ENCODE results near the gene TC2N. TPM values are rescaled to one million over a fixed set of nuclear protein-coding genes. Genes with fewer than 3 reads are reported as not detected.
"Not testable (repeated sequence)": the region's sequence is repeated elsewhere in the genome, so short reads cannot be mapped to it uniquely, and the experiment has no call there.

The TC2N gene
- polyA plus RNA-seq, 1 donor: 3.1 TPM

DNA sequence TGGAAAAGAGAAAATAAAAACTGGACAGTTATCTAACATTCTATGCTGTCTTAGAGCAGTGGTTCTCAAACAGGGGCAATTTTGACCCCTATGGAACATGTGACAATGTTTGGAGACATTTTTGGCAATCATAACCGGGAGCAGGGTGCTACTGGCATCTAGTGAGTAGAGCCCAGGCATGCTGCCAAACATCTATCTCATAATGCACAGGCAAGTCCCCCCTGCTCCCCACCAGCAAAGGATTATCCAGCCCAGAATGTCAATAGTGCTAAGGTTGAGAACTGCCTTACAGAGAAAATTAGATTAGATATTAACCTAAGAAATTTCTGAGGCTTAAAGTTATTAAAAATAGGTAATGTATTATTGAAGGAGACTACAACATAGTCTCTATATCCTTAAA, 112.5 kb downstream of the TC2N start:
- no peak for DNase-seq (ENCODE audit: low read depth)

DNA sequence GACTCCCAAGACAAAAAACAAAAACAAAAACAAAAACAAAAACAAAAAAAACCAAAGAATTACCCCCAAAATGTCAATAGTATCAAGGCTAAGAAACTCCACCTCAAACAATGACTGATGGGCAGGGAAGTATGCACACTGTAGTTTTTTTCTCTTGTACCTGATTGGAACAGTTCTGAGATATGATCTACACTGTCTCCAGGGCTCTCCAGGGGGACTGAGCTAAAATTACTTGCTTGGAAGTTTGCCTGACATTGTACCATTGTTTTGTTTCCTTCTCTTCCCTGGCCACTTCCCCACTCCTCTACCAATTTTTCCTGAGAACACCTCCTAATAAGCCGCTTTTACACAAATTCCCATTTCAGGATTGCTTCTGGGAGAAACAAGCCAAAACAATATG, 113.2 kb downstream of the TC2N start:
- no peak for DNase-seq (ENCODE audit: low read depth)

DNA sequence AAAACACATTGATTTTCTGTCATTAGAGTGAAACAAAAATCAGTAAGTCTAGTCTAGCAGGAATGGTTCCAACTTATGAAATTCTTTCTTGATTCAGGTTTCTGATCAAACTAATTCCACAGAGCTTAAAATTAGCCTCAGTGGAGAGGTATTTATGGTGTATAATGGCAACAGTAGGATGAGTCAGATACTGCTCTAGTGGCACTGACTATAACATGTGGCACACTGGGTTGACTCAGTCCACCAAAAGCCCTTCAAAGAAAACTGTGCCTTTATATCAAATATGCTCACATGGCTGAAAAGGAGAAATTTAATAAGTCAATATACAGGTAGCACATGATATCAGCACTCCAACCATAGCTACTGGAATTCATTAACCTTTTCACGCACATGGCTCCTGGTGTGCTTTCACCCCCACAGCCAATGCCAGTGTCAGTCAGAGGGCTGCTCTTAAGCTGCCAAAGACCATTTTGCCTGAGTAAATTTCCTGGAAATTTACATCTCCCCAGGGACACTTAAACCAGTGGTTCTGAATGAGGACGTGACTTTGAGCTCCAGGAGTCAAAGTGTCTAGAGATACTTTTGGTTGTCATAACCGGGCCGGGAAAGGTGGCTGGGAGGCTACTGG, 113.7 kb downstream of the TC2N start:
- no peak for DNase-seq (ENCODE audit: low read depth)

DNA sequence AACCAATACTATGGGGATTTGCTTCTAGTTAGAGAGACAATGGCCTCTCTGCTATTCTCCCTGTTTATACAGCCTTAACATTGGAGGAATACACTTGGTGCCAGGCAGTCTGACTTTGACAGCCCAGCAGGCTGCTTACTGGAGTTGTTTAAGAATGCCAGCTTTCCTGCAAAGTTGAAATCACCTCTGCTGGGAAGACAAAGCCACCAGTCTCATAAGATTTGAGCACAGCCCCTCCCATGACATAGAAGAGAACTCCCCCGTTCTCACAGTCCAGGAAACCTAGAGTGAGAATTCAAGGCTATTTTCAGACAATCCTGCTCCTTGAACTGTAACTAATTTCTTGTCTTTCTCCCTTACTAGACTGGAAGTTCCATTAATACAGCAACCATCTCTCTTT, 114.4 kb downstream of the TC2N start:
- no peak for DNase-seq (ENCODE audit: low read depth)

DNA sequence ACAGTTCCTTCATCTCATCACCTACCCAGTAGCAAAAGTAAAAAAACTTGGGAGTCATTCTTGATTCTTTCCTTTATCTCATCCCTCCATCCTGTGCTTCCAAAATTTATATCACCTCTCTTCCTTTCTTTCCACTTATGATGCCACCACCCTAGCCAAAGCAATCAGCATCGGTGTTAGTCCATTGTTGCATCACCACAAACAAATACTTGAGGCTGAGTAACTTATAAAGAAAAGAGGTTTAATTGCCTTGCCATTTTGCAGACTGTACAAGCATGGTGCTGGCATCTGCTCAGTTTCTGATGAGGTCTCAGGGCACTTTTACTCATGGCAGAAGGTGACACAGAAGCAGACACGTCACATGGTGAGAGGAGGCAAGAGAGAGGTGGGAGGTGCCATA, 115.6 kb downstream of the TC2N start:
- no peak for DNase-seq (ENCODE audit: low read depth)

DNA sequence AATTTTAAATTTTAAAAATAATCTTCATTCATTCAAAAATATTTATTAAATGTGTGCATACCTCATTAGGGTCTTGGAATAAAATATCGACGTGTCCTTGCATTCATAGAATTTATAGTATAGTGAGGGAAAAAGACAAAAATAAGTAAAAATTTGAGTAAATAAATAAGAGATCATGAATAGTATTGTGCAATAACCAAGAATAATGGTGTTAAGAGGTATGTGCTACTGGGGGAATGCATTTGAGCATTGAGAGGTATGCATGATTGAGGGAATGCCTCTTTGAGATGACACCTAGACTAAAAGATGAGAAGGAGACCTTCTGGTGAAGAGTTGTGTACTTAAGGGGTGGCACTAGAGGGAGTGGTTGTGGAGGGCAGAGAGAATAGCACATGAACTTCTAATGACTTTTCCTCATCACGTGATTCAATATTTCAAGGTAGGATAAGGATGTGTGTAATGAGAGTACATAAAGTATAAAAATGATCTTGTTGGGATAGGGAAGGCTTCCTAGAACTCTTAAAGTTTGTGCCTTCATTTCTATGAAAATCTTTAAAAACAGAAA, 116.6 kb downstream of the TC2N start:
- no peak for DNase-seq (ENCODE audit: low read depth)

DNA sequence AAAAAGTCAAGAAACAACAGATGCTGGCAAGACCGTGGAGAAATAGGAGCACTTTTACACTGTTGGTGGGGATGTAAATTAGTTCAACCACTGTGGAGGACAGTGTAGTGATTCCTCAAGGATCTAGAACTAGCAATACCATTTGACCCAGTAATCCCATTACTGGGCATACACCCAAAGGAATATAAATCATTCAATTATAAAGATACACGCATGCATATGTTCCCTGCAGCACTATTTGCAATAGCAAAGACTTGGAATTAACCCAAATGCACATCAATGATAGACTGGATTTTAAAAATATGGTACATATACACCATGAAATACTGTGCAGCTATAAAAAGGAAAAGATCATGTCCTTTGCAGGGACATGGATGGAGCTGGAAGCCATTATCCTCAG, 117.5 kb downstream of the TC2N start:
- no peak for DNase-seq (ENCODE audit: low read depth)

DNA sequence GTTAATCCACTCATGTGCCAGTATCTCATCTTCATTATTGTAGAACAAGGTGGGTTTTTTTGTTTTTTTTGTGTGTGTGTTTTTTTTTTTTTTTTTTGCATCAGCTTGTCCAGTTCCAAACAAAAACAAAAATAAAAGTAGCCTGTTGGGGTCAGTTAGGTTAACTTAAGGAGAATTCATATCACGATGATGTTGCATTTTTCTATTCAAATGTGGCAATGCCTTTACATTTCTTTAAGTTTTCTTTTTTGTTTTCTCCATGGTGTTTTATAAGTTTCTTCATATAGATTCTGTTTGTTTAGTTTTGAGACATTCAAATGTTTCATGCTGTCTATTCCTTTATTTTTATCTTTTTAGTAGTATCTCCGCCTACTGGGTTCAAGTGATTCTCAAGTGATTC, 119.3 kb downstream of the TC2N start:
- no peak for DNase-seq (ENCODE audit: low read depth)

DNA sequence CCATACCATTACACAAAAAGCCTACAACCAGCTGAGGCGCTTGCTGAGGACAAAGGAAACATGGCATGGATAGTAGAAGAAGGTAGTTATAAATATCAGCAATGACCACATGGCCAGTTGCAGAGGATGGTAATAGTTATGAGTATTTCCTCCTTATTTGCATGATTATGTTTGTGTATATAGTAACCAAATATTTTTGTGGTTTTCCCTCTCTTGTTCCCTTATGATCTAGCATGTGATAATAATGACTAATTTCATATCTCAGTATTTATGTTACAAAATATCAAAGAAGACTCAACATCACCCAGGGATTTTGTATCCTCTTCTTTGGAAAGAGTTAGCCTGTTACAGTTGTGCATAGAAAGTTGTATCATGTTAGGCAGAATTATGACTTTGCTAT, 122.0 kb downstream of the TC2N start:
- no peak for DNase-seq (ENCODE audit: low read depth)

DNA sequence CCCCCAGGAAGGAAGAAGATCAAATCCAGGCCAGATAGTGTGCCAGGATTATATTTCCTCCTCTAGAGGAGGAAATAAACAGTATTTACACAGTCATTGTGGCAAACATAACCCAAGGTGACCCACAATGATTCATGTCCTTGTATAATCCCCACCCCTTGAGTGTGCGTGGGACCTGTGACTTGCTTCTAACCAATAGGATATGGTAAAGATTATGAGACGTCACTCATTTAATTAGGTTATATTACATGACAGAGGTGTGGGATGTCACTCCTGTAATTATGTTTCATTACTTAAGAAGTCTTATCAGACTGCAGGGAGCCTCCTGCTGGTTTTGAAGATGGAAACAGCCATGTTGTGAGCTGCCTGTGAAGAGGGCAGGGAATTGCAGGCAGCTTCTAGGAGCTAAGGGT, 123.3 kb downstream of the TC2N start:
- no peak for DNase-seq (ENCODE audit: low read depth)

DNA sequence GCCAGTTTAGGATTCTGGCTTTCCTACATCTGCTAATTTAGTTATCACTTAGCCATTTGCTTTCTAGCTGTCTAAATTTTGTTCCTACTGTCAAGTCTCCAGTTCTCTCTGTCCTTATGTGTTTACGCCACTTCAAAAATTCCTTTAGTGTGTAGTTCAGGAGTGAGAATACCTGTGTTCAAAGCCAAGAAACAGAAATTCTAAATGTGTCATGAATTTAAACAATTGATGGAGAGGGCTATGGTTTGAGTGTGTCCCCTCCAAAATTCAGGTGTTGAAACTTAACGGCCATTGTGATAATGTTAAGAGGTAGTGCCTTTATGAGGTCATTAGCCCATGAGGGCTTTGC, 124.1 kb downstream of the TC2N start:
- DNase-seq (ENCODE audit: low read depth): no peak

DNA sequence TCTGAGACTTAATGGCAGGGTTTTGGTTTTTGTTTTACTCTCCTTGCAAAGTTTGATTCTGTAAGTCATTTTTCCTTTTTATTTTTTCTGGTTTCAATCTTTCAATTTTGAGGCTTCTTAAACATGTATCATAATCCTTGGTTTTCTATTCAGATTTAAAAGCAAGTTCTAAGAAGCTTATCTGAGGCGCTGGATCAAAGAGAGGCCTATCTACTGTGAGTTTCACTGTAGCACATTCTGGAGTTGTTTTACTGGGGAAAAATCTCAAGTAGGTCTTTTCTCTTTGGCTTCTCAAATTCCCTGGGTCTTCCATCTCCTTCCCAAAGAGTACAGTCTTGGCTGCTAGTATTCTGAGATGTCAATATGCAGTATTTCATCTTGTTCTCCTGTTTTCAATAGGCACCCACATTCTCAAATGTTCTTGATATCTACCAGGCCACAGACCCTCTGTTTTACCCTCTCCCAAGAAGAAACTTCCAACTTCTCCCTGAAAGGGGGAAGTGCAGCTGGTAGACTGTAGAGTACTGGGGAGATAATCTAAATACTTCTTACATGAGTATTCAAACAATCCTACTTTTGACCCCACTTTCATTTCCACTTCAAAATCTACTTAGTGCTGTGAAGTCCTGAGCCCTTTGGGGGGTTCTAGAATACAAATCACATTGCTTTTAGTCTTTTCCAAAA, 124.6 kb downstream of the TC2N start:
- DNase-seq (ENCODE audit: low read depth): no peak

DNA sequence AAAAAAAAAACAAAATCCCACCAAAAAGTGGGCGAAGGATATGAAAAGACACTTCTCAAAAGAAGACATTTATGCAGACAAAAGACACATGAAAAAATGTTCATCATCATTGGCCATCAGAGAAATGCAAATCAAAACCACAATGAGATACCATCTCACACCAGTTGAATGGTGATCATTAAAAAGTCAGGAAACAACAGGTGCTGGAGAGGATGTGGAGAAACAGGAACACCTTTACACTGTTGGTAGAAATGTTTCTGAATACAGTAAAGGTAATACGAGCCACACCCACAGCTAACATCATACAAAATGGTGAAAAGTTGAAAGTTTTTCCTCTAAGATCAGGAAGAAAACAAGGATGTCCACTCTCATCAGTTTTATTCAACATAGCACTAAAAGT, 127.5 kb downstream of the TC2N start:
- not testable (repeated sequence) for DNase-seq (ENCODE audit: low read depth)

DNA sequence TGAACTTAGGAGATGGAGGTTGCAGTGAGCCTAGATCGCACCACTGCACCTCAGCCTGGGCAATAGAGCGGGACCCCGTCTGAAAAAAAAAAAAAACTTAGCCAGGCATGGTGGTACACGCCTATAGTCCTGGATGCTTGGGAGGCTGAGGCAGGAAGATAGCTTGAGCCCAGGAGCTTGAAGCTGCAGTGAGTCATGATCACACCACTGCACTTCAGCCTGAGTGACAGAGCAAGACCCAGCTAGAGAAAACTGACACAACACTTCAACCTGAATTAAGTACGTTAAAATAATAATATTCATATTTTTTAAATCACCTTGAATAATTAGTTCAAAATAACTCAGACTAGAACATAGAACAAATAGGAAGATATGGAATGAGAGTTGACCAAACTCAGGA, 129.7 kb downstream of the TC2N start:
- DNase-seq (ENCODE audit: low read depth): no peak

DNA sequence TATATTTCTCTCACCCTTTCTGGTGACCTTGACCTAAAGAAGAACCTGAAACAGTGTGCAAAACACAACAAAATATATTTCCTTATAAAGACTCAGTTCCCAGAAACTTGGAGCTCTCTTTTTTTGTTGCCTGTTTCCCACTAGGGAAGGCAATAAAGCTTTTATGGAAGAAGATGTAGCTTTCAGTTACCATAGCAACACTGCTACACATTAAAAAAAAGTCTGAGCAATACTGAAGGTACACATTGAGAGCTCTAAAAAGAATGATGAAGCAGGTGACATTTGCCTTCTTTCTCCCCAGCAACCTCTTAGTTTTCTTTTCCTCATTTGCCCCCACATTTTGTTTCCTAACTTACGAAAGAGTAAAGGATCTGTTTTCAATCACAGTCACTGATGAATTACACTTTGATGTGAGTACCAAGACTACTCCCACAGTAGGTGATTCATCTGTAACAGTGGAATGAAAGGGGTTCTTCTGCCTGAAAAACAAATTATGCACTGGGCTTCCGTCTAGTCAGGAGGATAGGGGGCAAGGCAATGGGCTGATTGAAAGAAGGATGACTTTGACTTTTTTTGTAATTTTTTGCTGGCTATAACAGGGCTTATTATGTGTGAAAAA, 134.4 kb downstream of the TC2N start:
- DNase-seq (ENCODE audit: low read depth): no peak

DNA sequence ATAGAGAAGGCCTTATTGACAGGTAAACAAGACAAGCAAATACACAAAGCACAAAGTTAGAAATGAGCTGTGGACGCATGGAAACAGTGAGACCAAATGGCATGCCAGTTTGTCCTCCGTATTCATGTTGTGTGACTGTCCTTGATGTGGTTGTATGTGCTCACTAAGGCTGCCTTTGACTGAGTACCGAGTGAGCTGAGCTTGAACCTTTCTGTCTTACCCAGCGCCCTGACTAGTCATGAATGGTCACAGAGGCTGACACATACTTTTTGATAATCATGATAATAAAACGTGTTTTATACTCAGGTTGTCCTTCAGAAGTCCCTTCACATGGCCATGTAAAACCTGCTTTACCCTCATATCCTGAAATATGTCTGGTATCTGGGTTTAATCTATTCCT, 134.9 kb downstream of the TC2N start:
- DNase-seq (ENCODE audit: low read depth): no peak

DNA sequence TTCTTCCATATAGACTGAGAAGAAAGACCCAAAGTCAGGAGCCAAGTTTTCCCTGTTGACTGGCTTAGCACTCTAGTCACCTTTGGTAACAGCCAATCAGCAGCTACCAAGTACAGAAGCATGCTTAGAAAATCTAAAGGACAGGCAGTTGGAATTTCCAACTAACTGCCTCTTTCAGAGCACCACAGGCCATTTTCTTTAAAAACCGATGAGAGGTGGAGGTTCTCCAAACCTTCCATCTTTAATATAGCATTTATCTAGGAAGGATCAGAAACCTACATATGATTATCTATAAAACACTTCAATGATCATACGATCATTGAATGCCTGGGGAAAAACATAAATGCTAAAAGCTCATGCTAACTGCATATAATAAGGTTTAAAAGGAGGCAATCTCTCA, 135.3 kb downstream of the TC2N start, which contains the start of gene CATSPERB:
Gene CATSPERB (minus strand): TSS at position 101 of the 400 bp plus-strand sequence. CDS start 2,607 bp downstream, outside the sequence.
- no peak for DNase-seq (ENCODE audit: low read depth)

DNA sequence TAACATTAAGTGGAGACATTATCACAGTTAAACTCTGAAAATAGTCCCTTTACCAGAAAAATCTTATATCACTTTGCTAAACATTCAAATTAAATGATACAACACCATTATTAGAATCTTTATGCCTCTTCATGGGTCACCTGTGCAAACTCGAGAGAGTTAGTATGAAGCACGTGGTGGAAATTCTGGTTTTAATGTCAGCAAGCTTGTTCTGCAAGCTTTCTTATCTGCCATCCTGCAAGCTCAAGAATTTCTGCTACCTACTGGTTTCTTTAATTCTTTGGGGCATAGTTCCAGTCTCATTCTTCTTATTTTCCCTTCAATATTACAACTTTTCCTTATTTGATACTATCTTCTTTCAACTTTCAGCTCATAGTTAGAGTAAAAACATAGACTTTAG, 136.3 kb downstream of the TC2N start:
- no peak for DNase-seq (ENCODE audit: low read depth)

DNA sequence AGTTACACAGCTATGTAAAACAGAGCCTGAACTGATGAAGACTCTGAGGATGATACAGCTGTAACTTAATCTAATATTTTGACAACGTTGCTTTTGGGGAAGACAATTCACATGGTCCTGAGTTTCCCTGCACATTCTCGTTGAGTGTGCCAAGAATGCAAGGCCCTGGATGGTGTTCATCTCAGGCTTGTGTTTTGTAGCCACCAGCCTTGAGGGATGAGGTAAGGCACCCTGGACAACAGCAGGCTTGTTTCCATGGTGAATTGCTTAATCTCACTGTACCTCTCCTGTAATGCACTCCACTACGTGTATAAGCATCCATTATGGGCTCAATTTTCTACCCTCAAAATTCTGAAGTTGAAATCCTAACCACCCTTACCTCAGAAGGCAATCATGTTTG, 137.6 kb downstream of the TC2N start:
- no peak for DNase-seq (ENCODE audit: low read depth)

Measured in forelimb muscle (tissue), 1 donor.